ENCODE data around the gene GAS7.
"Not testable (repeated sequence)": the region's sequence is repeated elsewhere in the genome, so short reads cannot be mapped to it uniquely, and the experiment has no call there.

Gene GAS7

DNA sequence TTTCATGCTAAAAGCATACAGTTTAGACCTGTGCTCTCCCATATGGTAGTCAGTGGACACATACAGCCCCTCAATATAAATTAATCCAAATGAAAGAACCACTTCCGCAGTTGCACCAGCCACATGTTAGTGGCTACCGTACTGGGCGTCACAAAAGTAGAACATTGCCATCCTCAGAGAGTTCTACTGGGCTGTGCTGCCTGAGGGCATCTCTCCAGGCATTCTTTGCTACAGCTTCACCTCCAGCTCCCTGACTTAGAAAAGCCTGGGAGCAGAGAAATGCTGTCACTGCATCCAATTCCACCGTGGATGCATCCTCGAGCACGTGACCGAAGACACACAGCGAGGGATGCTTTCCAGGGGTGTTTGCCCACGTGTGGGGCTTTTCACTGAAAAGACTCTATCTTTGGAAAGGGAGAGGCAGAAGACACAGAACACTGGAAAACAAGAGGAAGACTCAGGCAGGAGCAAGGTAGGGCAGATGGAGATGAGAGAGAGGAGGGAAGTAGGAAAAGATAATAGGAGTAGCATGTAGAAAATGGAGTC is 86.4 kb downstream of the GAS7 start:
- DNase-seq (ENCODE audit: low read depth, low spot score): no peak

DNA sequence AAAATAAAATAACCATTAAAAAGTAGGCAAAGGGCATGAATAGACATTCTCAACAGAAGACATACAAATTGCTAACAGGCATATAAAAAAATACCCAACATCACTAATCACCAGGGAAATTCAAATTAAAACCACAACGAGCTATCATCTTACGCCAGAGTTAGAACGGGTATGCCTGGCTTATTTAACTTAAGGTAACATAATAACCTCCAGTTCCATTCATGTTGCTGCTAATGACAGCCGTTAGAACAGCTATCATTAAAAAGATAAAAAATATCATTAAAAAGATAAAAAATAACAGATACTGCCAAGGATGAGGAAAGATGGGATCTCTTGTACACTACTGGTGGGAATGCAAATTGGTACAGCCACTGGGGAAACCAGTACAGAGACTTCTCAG is 89.3 kb downstream of the GAS7 start:
- no peak for DNase-seq (ENCODE audit: low read depth, low spot score)

DNA sequence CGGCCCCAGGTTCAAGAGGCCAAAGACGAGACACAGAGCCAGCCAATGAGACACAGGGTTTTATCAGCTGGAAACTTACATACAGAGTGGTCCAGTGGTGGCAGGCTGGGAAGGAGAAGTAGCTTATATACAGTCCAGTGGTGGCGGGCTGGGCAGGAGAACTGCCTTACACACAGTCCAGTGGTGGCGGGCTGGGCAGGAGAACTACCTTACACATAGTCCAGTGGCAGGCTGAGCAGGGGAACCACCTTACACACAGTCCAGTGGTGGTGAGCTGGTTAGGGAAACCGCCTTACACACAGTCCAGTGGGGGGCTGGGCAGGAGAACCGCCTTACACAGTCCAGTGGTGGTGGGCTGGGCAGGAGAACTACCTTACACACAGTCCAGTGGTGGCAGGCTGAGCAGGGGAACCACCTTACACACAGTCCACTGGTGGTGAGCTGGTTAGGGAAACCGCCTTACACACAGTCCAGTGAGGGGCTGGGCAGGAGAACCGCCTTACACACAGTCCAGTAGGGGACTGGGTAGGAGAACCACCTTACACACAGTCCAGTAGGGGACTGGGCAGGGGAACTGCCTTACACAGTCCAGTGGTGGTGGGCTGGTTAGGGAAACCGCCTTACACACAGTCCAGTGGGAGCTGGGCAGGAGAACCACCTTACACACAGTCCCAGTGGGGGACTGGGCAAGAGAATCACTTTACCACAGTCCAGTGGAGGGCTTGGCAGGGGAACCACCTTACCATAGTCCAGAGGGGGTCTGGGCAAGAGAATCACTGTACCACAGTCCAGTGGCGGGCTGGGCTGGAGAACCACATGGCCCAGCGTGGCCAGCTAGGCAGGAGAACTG is 90.9 kb downstream of the GAS7 start:
- no peak for DNase-seq (ENCODE audit: low read depth, low spot score)

DNA sequence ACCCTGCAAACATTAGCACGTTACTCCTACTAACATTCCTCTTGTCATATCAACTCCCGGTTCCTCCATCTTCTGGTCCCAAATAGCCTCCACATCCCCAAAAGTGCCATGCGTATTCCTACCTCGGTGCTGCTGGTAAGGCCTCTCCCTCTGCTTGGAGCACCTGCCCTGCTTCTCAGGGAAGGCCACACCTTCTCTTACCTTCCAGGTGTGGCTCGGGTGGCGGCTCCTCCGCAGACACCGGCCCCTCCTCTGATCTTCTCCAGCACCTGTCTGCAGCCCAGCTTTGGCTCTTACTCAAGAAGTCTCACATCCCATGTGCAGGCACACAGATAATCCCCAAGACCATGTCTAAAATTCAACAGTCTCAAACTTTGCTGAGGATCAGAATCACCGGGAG is 92.3 kb downstream of the GAS7 start:
- DNase-seq (ENCODE audit: low read depth, low spot score): no peak

DNA sequence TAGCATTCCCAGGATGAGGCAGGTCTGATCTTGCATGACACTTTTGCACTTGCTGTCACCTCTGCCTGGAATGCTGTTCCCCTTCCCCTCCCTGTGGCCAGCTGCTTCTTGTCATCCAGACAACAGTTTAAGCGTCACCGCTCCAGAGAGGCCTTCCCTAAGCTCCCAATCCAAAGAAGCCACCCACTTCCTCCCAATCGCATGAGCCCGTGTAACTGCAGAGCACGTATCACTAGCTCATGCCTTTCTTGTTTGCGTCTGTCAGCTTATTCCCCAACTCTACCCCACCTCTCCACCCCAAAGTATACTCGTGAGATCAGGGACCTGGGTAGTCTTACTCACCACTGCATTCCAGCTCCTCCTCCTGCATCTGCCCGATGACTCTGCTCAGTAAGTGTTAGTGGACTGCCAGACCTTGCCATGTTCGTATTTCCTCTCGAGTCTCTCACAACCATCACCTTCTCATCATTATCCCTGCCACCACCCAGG is 92.8 kb downstream of the GAS7 start:
- no peak for DNase-seq (ENCODE audit: low read depth, low spot score)

DNA sequence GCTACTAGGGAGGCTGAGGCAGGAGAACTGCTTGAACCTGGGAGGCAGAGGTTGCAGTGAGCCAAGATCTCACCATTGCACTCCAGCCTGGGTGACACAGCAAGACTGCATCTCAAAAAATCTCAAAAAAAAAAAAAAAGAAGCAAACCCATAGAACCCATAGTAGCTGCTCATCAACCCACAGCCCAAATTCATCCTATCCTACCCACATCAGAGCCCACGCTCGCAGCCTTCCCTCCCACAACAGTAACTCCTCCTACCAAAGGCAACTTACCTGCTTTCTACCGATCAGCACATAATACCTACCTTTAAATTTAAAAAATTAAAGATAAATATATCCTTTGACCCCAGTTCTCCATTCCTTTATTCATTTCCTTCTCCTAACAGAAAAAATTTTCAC is 94.7 kb downstream of the GAS7 start:
- DNase-seq (ENCODE audit: low read depth, low spot score): no peak

DNA sequence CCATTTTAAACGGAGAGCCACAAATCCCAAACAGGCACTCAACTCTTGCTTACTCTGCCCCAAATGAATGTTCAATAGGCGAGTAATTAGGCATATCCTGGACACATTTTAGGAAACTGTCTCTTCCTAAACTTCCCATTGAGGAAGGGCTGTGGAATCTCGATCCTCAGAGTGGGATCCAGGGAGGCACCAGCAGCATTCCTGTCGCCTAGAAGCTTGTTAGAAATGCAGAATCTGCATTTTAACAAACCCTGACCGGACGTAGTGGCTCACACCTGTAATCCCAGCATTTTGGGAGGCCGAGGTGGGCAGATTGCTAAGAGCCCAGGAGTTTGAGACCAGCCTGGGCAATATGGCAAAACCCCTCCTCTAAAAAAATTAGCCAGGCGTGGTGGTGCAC is 95.6 kb downstream of the GAS7 start:
- no peak for DNase-seq (ENCODE audit: low read depth, low spot score)

DNA sequence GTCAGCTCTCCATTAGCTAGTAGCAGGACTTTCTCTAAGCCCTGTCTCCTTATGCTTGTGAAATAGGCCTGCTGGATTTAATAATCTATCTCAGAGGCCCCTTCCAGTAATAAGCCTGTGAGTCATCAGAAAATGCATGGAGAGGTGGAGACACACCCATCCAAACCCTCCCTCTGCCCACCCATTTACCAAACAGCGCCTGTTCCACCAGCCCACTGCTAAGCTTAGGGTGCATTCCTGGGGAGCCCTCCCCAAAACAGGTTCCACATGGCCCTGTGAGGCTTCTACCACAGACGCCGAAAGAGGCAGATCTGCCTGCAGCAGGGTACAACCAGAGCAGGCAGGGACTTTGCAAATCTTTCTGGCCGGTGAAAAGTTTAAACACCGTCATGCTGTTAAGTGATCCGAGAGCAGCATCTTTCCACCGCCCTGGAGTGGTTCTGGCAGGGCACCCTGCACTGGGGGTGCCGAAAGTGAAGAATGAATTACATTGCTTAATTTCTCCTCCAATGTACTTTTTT is 99.3 kb downstream of the GAS7 start:
- no peak for DNase-seq (ENCODE audit: low read depth, low spot score)

DNA sequence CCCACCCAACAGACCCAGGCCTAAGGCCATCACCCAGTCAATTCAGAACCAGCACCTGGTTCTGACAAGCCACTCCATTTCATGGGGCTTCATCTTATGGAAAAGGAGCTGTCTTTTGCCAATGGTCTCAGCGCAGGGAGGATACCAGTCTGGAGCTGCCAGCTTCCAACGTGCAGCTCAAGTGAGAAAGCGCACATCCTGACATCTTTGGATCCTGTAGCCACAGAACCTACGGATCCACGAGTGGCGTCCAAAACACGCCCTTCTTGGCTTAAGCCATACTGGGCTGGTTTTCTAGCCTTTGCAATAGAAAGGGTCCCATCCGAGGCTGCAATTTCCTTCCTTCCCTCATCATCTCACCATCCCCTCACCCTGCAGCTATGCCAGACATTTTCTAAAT is 101.8 kb downstream of the GAS7 start:
- no peak for DNase-seq (ENCODE audit: low read depth, low spot score)

DNA sequence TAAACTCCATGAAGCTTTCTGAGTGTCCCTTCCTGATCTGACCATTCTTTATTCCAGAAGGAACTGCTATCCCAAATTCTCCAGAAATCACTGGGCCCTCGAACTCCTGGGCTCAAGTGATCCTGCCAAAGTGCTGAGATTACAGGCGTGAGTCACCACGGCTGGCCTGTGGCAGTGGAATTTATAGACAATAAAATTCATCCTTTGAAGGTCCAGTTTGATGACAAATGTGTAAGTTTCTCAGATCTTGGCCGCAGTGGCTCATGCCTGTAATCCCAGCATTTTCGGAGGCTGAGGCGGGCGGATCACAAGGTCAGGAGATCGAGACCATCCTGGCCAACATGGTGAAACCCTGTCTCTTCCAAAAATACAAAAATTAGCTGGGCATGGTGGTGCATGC is 103.1 kb downstream of the GAS7 start:
- DNase-seq (ENCODE audit: low read depth, low spot score): not testable (repeated sequence)

DNA sequence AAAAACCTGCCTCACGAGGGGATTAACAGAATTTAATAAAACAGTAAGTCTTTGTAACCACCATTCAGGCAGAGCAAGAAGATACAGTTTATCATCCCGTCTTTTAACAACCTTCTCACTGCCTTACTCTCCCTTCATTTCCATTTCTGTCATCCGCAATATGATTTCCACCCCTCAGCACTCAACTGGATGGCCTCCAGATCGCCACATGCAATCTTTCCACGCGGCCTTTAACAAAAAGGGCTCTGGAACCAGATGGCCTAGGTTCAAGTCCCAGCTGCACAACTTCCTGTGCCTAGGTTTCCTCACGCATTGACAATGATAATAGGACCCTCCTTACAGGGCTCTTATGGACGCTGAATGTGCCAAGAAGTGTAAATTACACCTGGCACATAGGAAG is 103.6 kb downstream of the GAS7 start:
- no peak for DNase-seq (ENCODE audit: low read depth, low spot score)

DNA sequence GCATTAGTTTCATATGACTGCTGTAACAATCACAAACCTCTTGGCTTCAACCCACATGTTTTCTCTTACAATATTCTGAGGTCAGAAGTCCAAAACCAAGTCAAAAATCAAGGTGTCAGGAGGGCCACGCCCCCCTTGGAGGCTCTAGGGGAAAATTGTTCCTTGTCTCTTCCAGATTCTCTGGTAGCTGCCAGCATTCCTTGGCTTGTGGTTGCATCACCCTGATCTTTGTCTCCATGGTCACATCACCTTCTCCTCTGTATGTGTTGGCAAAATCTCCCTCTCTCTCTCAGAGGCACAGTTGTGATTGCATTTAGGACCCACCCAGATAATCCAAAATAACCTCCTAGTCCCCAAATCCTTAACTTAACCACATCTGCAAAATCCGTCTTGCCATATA is 105.8 kb downstream of the GAS7 start:
- no peak for DNase-seq (ENCODE audit: low read depth, low spot score)

DNA sequence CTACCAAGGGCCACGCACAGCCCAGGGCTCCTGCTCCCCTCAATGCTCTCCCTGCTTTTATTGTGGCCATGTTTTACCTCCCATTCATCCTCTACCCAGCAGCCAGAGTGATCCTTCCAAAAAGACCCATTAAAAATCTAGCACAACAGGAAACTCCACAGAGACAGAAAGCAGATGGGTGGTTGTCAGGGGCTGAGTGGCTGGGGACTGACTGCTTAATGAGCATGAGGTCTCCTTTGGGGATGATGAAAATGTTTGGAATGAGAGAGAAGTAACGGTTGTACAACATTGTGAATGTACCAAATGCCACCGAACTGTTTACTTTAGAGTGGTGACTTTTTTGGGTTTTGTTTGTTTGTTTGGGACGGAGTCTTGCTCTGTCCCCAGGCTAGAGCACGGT is 107.4 kb downstream of the GAS7 start:
- DNase-seq (ENCODE audit: low read depth, low spot score): no peak

DNA sequence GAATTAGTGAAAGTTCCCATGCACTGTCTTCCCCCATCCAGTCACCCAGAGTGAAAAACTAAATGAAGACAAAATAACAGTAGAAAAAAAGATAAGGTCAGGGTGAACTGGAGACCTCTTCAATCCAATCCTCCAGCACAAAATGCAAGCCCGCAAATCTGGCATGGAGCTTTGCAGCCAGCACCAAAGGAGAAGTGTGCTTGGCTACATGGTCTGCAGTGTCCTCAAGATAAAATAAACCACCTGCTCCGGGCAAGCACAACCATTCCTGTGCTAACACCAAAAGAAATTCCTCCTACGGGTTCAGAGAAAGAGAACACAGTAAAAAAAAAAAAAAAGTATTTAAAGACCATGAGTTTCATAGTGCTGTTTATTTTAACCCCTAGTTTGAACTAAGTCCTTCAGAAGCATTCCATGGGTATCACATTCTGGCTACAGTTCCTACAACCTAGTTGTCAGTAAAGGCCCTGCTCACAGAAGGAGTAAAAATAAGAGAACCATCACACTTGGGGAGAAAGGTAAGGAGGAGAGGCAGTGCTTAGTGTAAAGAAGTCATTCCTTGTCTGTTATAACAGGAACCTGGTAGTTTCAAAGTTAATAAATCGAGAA is 109.1 kb downstream of the GAS7 start:
- no peak for DNase-seq (ENCODE audit: low read depth, low spot score)

DNA sequence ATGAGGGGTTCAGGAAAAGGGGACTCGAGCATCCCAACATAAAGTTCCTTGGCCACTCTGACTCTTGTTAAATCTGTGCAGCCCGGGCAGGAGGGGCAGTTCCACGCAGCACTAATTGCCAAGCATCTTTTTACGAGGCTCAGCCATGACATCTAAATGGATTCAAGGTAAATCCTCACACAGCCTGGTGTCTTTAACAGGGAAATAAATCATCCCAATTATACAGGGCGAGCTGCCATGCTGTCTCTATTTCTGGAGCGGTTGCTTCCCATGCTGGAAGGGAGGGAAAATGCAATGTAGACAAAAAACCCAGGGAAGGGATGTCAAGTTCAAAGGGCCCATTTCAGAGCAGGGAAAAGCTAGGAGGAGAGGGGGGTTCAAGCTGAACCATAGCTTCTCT is 110.0 kb downstream of the GAS7 start:
- no peak for DNase-seq (ENCODE audit: low read depth, low spot score)

DNA sequence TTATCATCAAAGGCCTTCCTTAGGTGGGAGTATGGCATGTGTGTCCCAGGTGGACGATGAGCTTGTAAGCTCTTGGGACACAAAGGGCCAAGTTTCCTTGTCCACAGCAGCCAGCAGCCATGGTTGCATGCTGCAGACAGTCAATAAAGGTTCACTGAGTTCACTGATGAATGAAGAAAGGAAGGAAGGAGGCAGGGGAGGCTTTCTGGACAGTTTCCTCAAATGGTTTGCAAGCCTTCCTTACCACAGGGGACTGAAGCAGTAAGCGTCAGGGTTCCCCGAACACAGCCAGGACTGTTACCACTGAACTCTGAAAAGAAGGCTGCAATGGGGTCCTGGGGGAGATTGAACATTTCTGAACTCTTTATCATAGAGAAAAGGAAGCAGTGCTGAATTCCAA is 111.1 kb downstream of the GAS7 start:
- DNase-seq (ENCODE audit: low read depth, low spot score): no peak

DNA sequence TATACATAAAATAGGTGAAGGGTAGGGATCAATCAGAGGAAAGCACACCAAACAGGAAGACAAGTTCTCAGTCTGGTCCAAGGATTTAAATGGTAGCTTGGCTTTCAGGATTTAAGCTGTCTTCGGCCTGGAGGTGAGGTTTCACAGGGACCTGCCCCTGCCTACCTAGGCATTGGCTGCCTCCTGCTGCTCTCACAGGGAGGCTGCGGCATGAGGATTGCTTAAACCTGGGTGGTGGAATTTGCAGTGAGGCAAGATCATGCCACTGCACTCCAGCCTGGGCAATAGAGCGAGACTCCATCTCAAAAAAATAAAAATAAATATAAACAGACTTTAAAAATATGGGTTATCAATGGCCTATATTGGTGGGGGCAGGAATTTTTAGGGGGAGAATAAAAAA is 114.5 kb downstream of the GAS7 start:
- DNase-seq (ENCODE audit: low read depth, low spot score): no peak

DNA sequence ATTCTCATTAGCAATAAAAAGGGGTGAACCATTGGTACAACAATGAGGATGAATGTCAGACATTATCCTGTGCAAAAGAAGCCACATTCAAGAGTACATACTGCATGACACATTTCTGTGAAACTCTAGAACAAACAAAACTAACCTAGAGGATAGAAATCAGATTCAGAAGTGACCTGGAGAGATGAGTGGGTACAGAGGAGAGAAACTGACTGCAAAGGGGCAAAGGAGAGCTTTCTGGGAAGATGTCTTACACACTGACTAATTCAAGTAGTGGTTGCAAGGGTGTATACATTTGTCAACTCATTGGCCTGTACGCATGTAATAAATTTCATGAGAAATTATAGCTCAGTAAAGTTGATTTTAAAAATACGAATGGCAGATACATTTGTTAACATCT is 115.6 kb downstream of the GAS7 start:
- DNase-seq (ENCODE audit: low read depth, low spot score): no peak

DNA sequence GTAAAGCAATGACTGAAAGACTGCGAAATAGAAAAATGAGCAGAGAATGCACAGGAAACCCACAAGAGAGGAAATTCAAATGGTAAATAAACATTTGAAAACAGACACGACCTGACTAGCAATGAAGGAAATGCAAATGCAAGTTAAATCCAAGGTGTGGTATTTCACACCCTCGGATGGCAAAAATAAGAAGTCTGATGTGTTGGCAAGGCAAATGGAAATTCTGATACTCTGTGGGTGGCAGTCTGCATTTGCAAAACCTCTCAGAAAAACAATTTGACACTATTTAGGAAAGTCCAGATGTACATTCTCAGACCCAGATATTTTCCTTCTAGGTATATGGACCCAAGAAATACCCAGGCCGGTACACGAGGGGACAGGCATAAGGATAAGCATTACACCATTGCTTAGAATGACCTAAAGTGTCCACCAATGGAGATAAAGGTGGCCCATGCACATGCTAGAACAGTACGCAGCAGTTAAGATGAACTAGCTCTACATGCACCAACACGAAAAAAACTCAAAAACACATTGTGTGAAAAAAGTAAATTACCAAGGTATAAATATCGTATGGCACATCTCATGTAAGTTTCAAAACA is 116.7 kb downstream of the GAS7 start:
- no peak for DNase-seq (ENCODE audit: low read depth, low spot score)

DNA sequence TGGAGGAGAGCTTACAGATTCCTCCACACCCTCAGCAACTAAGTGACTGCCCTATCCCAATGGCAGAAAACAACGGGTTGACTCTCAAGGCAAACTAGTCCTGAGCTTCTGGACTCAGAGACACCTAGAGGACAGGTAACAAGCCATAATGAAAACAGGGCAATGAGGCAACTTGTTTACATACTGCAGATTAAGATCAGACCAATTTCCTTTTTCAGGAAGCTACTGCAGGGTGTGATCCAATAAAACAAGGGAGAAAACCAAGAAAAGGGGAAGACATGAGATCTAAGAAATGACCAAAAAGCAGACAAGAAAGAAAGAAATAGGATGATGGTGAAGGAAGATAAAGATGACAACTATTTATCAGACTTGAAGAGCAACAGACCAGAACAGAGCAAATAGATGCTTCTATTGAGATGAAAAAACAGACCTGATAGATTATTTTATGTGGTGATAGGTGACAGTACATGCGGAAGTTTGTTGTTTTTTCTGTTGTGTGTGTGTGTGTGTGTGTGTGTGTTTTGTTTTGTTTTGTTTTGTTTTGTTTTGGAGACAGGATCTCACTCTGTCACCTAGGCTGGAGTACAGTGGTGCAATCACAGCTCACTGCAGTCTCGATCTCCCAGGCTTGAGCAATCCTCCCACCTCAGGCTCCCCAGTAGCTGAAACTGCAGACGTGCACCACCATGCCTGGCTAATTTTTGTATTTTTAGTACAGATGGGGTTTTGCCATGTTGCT is 120.7 kb downstream of the GAS7 start:
- DNase-seq (ENCODE audit: low read depth, low spot score): no peak

DNA sequence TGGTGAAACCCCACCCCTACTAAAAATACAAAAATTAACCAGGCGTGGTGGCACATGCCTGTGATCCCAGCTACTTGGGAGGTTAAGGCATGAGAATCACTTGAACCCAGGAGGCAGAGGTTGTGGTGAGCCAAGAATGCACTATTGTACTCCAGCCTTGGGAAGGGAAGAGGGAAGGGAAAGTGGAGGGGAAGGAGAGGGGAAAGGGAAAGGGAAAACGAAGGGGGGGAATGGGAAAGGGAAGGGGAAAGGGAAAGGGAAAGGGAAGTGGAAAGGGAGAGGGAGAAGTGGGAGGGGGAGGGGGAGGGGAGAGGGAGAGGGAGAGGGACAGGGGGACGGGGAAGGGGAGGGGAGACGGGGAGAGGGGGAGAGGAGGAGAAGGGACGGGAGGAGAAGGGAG is 122.5 kb downstream of the GAS7 start:
- no peak for DNase-seq (ENCODE audit: low read depth, low spot score)

DNA sequence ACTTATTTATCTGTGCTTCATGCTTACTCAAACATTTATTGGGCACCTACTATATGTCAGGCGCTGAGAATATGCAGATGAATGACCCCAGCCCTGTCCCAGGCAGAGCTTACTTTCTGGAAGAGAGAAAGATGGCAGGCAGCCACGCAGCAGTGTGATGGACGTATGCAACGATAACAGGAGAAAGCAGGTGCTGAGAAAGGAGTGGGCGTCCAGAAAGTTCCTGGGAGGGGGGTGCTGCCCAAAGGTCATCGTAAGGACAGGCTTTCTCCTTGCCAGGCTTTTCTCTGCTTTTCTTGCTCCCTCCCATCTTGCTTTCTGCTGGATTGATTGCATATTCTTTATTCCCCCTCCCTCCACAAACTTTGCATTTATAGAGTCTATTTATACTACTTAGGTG is 124.5 kb downstream of the GAS7 start:
- DNase-seq (ENCODE audit: low read depth, low spot score): no peak

Measured in activated naive CD8-positive, alpha-beta T cell treated with anti-CD3 and anti-CD28 coated beads, Interleukin-2, amount 50 U/mL, for 16 hours (primary cell).